Suprapubic skin (tissue), 4 donors: ENCODE data around the gene SOD1.

Source experiments
- EP300 ChIP-seq: sonication (generic); formaldehyde crosslinking; IDR thresholded peaks from one replicate; pipeline ENCODE4 v1.6.1; 2017; ENCODE audit warnings: antibody characterized with exemption
- POLR2A ChIP-seq, 2 donors: fragments of 450-650 bp; IDR thresholded peaks; one replicate each; pipeline ENCODE4 v1.6.1; 2017; ENCODE audit warnings: antibody characterized with exemption in 2 of 2, mild to moderate bottlenecking in 2 of 2, moderate library complexity in 2 of 2
- POLR2AphosphoS5 ChIP-seq, 3 donors: sonication (generic); formaldehyde crosslinking; IDR thresholded peaks; one replicate each; pipeline ENCODE4 v1.6.1; 2017; ENCODE audit warnings: antibody characterized with exemption in 3 of 3
- TF ChIP-seq, protein P1 (sequence below), 2 donors: fragments of 200-600 bp in 1 of 2; fragments of 450-650 bp in 1 of 2; sonication (generic) in 1 of 2; IDR thresholded peaks; one replicate each; pipeline ENCODE4 v1.5.1; 2016 to 2019; ENCODE audit warnings: antibody characterized with exemption in 2 of 2, mild to moderate bottlenecking in 1 of 2, moderate library complexity in 1 of 2

DNA sequence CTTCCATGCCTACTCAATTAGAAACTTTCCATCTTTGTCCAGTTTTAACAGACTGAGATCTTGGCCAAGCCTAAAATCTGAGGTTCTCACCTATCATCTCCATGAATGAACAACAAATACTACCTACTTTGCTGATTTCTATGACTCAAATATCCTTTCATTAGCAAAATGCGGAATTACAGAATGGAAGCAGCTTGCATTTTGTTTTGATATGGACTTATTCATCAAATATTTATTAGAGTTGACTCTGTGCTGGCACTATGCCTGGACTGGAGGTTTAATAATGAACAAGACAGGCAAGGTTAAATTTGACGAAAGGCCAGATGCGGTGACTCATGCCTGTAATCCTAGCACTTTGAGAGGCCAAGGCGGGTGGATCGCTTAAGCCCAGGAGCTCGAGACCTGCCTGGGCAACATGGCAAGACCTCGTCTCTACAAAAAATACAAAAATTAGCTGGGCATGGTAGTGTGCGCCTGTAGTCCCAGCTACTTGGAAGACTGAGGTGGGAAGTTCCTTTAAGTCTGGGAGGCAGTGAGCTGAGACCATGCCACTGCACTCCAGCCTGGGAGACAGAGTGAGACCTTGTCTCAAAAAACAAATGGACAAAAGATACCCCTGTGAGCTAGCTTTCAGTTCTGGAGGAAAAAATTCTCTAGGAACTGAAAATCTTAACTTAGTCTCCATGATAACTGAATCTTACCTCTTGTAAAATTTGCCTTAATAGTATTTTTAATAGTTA, 29.4 kb upstream of the SOD1 start:
- TF ChIP-seq, protein P1, sequence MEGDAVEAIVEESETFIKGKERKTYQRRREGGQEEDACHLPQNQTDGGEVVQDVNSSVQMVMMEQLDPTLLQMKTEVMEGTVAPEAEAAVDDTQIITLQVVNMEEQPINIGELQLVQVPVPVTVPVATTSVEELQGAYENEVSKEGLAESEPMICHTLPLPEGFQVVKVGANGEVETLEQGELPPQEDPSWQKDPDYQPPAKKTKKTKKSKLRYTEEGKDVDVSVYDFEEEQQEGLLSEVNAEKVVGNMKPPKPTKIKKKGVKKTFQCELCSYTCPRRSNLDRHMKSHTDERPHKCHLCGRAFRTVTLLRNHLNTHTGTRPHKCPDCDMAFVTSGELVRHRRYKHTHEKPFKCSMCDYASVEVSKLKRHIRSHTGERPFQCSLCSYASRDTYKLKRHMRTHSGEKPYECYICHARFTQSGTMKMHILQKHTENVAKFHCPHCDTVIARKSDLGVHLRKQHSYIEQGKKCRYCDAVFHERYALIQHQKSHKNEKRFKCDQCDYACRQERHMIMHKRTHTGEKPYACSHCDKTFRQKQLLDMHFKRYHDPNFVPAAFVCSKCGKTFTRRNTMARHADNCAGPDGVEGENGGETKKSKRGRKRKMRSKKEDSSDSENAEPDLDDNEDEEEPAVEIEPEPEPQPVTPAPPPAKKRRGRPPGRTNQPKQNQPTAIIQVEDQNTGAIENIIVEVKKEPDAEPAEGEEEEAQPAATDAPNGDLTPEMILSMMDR (IDR thresholded peaks at IDR 0.05), result no peak
- TF ChIP-seq EP300 (no peak), POLR2A (IDR thresholded peaks at IDR 0.05) (no peak), POLR2AphosphoS5 (IDR thresholded peaks at IDR 0.05) (no peak)
